Omental fat pad (tissue), 4 donors: ENCODE data around the gene LSM2. TPM values are rescaled to one million over a fixed set of nuclear protein-coding genes. Genes with fewer than 3 reads are reported as not detected.
"Not testable (repeated sequence)": the region's sequence is repeated elsewhere in the genome, so short reads cannot be mapped to it uniquely, and the experiment has no call there.

Experiments used
- ATAC-seq: fragments of 150-250 bp; one replicate; pipeline ENCODE4 v1.9.1; 2016; ENCODE audit warnings: mild to moderate bottlenecking, moderate library complexity; ENCODE audit not compliant: low FRiP score
- DNase-seq: peaks from one replicate; pipeline ENCODE4 v3.0.0-alpha.2; 2019; ENCODE audit warnings: low spot score
- total RNA-seq, 4 donors: library from RNA; depleted of rRNA; stranded (reverse); fragments of >200 nt; gene quantifications; one replicate each; pipeline ENCODE4 v1.1.0, GENCODE V29; 2016
- TF ChIP-seq, protein P1 (sequence below), 3 donors: fragments of 450-650 bp; IDR thresholded peaks; one replicate each; pipeline ENCODE4 v1.5.1; 2016 to 2017; ENCODE audit warnings: antibody characterized with exemption in 3 of 3, mild to moderate bottlenecking in 3 of 3, moderate library complexity in 2 of 3

Gene LSM2
- total RNA-seq, 4 donors from 2014 or later: 19.8 to 35.1 (median 30.4) TPM

DNA sequence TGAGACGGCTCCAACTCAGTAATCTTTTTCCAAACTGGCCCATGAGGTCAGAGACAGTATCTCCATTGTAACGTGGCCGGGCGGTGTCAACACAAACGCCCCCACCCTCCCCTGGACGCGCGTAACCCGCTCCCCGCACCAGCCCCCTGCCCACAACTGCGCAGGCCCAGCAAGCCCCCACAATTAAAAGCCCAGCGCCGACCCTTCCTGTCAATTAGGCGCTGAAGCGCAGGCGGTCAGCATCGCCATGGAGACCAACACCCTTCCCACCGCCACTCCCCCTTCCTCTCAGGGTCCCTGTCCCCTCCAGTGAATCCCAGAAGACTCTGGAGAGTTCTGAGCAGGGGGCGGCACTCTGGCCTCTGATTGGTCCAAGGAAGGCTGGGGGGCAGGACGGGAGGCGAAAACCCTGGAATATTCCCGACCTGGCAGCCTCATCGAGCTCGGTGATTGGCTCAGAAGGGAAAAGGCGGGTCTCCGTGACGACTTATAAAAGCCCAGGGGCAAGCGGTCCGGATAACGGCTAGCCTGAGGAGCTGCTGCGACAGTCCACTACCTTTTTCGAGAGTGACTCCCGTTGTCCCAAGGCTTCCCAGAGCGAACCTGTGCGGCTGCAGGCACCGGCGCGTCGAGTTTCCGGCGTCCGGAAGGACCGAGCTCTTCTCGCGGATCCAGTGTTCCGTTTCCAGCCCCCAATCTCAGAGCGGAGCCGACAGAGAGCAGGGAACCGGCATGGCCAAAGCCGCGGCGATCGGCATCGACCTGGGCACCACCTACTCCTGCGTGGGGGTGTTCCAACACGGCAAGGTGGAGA lies 8.5 kb upstream of the LSM2 start, which contains the start of the genes HSPA1A and HSPA1L:
Gene HSPA1A (plus strand): TSS at position 519 of the 814 bp plus-strand sequence. CDS start 214 bp downstream, at position 733.
Gene HSPA1L (minus strand): TSS at position 259 of the 814 bp plus-strand sequence. CDS start 3,311 bp downstream, outside the sequence.
- TF ChIP-seq, protein P1, sequence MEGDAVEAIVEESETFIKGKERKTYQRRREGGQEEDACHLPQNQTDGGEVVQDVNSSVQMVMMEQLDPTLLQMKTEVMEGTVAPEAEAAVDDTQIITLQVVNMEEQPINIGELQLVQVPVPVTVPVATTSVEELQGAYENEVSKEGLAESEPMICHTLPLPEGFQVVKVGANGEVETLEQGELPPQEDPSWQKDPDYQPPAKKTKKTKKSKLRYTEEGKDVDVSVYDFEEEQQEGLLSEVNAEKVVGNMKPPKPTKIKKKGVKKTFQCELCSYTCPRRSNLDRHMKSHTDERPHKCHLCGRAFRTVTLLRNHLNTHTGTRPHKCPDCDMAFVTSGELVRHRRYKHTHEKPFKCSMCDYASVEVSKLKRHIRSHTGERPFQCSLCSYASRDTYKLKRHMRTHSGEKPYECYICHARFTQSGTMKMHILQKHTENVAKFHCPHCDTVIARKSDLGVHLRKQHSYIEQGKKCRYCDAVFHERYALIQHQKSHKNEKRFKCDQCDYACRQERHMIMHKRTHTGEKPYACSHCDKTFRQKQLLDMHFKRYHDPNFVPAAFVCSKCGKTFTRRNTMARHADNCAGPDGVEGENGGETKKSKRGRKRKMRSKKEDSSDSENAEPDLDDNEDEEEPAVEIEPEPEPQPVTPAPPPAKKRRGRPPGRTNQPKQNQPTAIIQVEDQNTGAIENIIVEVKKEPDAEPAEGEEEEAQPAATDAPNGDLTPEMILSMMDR (IDR thresholded peaks at IDR 0.05): no peak
- DNase-seq (peak; percentile 81), ATAC-seq (peak; percentile 58)

DNA sequence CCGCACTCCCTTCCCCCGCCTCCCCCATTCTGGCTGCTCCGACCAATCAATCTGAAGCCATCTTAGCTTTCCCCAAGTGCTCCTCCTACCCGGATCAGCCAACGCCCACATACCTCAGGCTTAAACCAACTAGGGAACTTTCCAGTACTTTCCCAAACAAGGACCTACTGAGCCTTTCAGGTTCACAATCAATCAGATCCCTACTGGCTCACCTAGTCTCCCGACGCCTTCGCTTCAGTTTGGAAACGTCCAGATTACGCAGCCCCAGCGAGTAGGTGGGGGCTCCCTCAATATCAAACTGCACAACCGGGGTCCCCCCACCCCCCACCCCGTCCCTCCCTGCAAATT lies 7.9 kb upstream of the LSM2 start:
- TF ChIP-seq, protein P1 (IDR thresholded peaks at IDR 0.05): no peak
- no peak for DNase-seq
- peak; percentile 57 for ATAC-seq

DNA sequence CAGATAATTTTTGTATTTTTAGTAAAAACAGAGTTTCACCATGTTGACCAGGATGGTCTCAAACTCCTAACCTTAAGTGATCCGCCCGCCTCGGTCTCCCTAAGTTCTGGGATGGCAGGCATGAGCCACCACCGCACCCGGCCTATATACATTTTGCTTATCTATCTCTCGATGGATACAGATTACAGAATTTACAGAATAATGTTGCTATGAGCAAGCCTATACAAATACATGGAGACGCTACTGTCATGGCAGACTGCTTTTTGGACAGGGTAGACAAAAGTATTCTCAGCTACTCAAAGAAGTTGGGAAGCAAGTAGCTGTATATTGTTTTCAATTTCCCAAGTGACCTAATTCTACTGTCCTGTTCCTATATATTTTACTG lies 6.7 kb upstream of the LSM2 start:
- no peak for ATAC-seq
- TF ChIP-seq, protein P1 (IDR thresholded peaks at IDR 0.05): no peak
- DNase-seq: no peak

DNA sequence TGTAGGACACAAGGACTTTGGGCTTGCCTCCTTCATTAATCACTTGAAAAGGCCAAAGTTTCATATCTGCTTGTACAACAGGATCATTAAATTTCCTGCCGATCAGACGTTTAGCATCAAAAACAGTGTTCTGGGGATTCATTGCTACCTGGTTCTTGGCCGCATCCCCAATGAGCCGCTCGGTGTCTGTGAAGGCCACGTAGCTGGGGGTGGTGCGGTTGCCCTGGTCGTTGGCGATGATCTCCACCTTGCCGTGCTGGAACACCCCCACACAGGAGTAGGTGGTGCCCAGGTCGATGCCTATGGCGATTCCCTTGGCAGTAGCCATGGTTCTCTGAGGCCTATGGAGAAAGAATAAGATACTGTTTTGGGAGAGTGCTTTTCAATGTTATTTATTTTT lies 4.9 kb upstream of the LSM2 start:
- ATAC-seq (no peak), DNase-seq (no peak)
- TF ChIP-seq, protein P1 (IDR thresholded peaks at IDR 0.05): no peak

DNA sequence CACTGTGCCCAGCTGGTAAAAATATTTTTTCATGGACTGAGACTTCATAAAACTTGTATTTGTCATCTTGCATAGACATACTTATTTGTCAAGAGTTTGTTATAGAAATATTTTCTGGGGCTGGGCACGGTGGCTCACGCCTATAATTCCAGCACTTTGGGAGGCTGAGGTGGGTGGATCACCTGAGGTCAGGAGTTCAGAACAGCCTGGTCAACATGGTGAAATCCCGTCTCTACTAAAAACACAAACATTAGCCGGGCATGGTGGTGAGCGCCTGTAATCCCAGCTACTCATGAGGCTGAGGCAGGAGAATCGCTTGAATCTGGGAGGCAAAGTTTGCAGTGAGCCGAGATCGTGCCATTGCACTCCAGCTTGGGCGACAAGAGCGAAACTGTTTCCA lies 1.8 kb upstream of the LSM2 start:
- ATAC-seq, DNase-seq: not testable (repeated sequence)

DNA sequence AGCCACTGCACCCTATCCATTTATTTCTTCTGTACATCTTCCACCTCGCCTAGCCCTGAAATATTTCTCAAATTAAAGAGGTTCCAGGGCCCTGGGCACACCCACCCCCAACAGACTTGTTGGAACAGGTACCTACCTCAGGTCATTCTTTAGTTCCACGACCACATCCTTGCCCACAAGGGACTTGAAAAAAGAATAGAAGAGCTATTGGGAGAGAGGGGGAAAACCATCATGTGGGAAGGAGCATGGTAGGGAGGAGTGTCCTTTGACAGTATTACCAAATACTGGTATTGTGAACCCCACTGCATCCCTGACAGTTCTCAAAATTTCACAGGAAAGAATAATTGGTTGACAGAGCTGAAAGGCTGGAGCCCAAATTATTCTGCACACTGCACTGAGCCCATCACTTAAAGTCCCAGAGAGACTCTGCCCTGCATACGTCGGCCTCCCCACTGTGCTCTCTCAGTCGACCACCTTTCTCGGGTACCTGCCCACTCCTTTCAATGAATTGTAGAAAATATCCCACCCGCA lies 762 bp downstream of the LSM2 start:
- no peak for DNase-seq
- peak; percentile 2 for ATAC-seq
- TF ChIP-seq, protein P1 (IDR thresholded peaks at IDR 0.05): no peak

DNA sequence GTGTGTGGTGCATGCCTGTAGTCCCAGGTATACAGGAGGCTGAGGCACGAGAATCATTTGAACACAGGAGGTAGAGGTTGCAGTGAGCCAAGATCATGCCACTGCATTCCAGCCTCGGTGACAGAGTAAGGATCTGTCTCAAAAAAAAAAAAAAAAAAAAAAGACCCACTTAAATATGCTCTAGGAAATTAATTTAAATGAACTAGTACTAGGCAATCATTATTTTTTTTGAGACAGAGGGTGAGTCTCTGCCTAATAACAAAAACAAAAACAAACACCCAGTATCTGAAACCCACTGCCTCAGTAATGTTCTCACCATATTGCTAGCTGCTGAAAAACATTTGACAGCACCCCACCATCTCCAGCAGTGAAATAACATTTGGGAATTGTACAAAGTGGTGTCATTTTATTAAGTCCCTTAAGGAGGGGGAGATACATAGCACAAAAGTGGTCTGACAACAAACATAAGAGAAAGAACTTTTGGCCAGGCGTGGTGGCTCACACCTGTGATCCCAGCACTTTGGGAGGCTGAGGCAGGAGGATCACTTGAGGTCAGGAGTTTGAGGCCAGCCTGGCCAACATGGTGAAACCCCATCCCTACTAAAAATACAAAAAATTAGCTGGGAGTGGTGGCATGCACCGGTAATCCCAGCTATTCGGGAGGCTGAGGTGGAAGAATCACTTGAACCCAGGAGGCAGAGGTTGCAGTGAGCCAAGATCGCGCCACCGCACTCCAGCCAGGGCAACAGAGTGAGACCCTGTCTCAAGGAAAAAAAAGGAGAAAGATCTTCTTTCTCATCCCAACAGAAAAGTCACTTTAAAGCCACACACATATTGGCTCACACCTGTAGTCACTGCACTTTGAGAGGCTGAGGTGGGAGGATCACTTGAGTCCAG lies 5.5 kb downstream of the LSM2 start:
- not testable (repeated sequence) for ATAC-seq, DNase-seq
